WTC11 (cell line): ENCODE measurements around the gene TPT1. TPM values are rescaled to one million over a fixed set of nuclear protein-coding genes. Genes with fewer than 3 reads are reported as not detected.

Source experiments
- ATAC-seq: fragments of 200-7000 bp; cut with Tn5 transposase; 2 replicates; pipeline ENCODE4 v1.10.0; 2021; ENCODE audit warnings: mild to moderate bottlenecking, moderate library complexity
- Bru-seq: library from RNA; stranded (reverse); fragments of 400-500 nt; gene quantifications from one replicate; lab custom pipeline; 2021; lab: Mats Ljungman, UMichigan
- CTCF ChIA-PET: fragments of 300-600 bp; sonication (Branson Sonifier 250); formaldehyde crosslinking; loops from one replicate; lab custom pipeline; 2021; ENCODE audit warnings: antibody characterized with exemption; lab: Charles Lee
- POLR2A ChIA-PET: fragments of 350-600 bp; sonication (Branson Sonifier 250); formaldehyde crosslinking; loops from one replicate; lab custom pipeline; 2021; ENCODE audit warnings: antibody characterized with exemption; lab: Charles Lee
- DNase-seq: peaks from one replicate; pipeline ENCODE4 v3.0.0; 2021; ENCODE audit warnings: low spot score
- H3K27ac Mint-ChIP-seq: 2 replicates; pipeline ENCODE4 v1.8.0; 2021; ENCODE audit warnings: mixed read lengths
- H3K27me3 Mint-ChIP-seq: 2 replicates; pipeline ENCODE4 v1.8.0; 2021; ENCODE audit warnings: low read depth, mild to moderate bottlenecking, moderate library complexity, mixed read lengths
- H3K36me3 Mint-ChIP-seq: 2 replicates; pipeline ENCODE4 v1.8.0; 2021; ENCODE audit warnings: mixed read lengths
- H3K4me1 Mint-ChIP-seq: 2 replicates; pipeline ENCODE4 v1.8.0; 2022; ENCODE audit warnings: mixed read lengths
- H3K4me3 Mint-ChIP-seq: 2 replicates; pipeline ENCODE4 v1.8.0; 2021; ENCODE audit warnings: mild to moderate bottlenecking, moderate library complexity, mixed read lengths
- H3K9me3 Mint-ChIP-seq: 2 replicates; pipeline ENCODE4 v1.8.0; 2021; ENCODE audit warnings: mixed read lengths
- ATF1 ChIP-seq: sonication (generic); formaldehyde crosslinking; IDR thresholded peaks from 2 replicates; pipeline ENCODE4 v1.8.1; 2023; ENCODE audit warnings: mild to moderate bottlenecking, moderate library complexity, missing genetic modification reagents
- CREM ChIP-seq: sonication (generic); formaldehyde crosslinking; IDR thresholded peaks from 2 replicates; pipeline ENCODE4 v1.8.1; 2022; ENCODE audit warnings: mild to moderate bottlenecking, missing genetic modification reagents, moderate library complexity
- FOXP1 ChIP-seq: sonication (generic); formaldehyde crosslinking; IDR thresholded peaks from 2 replicates; pipeline ENCODE4 v1.8.0; 2022; ENCODE audit warnings: missing genetic modification reagents, mild to moderate bottlenecking, moderate library complexity, borderline replicate concordance
- GRHL2 ChIP-seq: fragments of 250-450 bp; sonication (Bioruptor Pico); IDR thresholded peaks from 2 replicates; pipeline ENCODE4 v1.8.0; 2022; ENCODE audit warnings: mild to moderate bottlenecking, moderate library complexity; ENCODE audit not compliant: insufficient replicate concordance, severe bottlenecking
- HMGA2 ChIP-seq: fragments of 250-450 bp; sonication (Bioruptor Pico); IDR thresholded peaks from 2 replicates; pipeline ENCODE4 v1.4.0; 2021; ENCODE audit warnings: mild to moderate bottlenecking, moderate library complexity
- HMGXB4 ChIP-seq: sonication (generic); formaldehyde crosslinking; IDR thresholded peaks from 2 replicates; pipeline ENCODE4 v1.8.1; 2023; ENCODE audit warnings: mild to moderate bottlenecking, moderate library complexity, missing genetic modification reagents
- JAZF1 ChIP-seq: fragments of 250-450 bp; sonication (Bioruptor Pico); IDR thresholded peaks from 2 replicates; pipeline ENCODE4 v1.9.0; 2021; ENCODE audit warnings: moderate library complexity, mild to moderate bottlenecking, inconsistent platforms
- KAT7 ChIP-seq: sonication (generic); formaldehyde crosslinking; IDR thresholded peaks from 2 replicates; pipeline ENCODE4 v1.8.1; 2023; ENCODE audit warnings: missing genetic modification reagents, mild to moderate bottlenecking, borderline replicate concordance
- MLX ChIP-seq: sonication (generic); formaldehyde crosslinking; IDR thresholded peaks from 2 replicates; pipeline ENCODE4 v1.8.1; 2023; ENCODE audit warnings: mild to moderate bottlenecking, missing genetic modification reagents, moderate library complexity
- MXD4 ChIP-seq: fragments of 250-450 bp; sonication (Bioruptor Pico); IDR thresholded peaks from 2 replicates; pipeline ENCODE4 v1.8.0; 2021; ENCODE audit warnings: mild to moderate bottlenecking, moderate library complexity, borderline replicate concordance
- MYBL2 ChIP-seq: sonication (generic); formaldehyde crosslinking; IDR thresholded peaks from 2 replicates; pipeline ENCODE4 v1.8.1; 2023; ENCODE audit warnings: mild to moderate bottlenecking, moderate library complexity, missing genetic modification reagents
- NR1H2 ChIP-seq: sonication (generic); formaldehyde crosslinking; IDR thresholded peaks from 2 replicates; pipeline ENCODE4 v1.9.0; 2021; ENCODE audit warnings: mild to moderate bottlenecking, moderate library complexity, missing genetic modification reagents
- SMAD4 ChIP-seq: sonication (generic); formaldehyde crosslinking; IDR thresholded peaks from 2 replicates; pipeline ENCODE4 v1.8.0; 2022; ENCODE audit warnings: mild to moderate bottlenecking, missing genetic modification reagents
- SP1 ChIP-seq: sonication (generic); formaldehyde crosslinking; conservative IDR thresholded peaks from 2 replicates; pipeline ENCODE4 v1.8.1; 2022; ENCODE audit warnings: missing genetic modification reagents
- TEAD4 ChIP-seq: sonication (generic); formaldehyde crosslinking; IDR thresholded peaks from 2 replicates; pipeline ENCODE4 v1.8.0; 2022; ENCODE audit warnings: mild to moderate bottlenecking, missing genetic modification reagents
- ZBTB21 ChIP-seq: sonication (generic); formaldehyde crosslinking; IDR thresholded peaks from 2 replicates; pipeline ENCODE4 v1.8.1; 2023; ENCODE audit warnings: mild to moderate bottlenecking, missing genetic modification reagents, borderline replicate concordance
- ZMAT4 ChIP-seq: fragments of 250-450 bp; sonication (Bioruptor Pico); IDR thresholded peaks from 2 replicates; pipeline ENCODE4 v1.9.0; 2021; ENCODE audit warnings: mild to moderate bottlenecking
- ZNF138 ChIP-seq: sonication (generic); formaldehyde crosslinking; conservative IDR thresholded peaks from 2 replicates; pipeline ENCODE4 v1.8.1; 2022; ENCODE audit warnings: mild to moderate bottlenecking, moderate library complexity, missing genetic modification reagents
- ZNF219 ChIP-seq: sonication (generic); formaldehyde crosslinking; IDR thresholded peaks from 2 replicates; pipeline ENCODE4 v1.8.0; 2023; ENCODE audit warnings: missing genetic modification reagents, mild to moderate bottlenecking, borderline replicate concordance
- ZNF396 ChIP-seq: fragments of 250-450 bp; sonication (Bioruptor Pico); IDR thresholded peaks from 2 replicates; pipeline ENCODE4 v1.8.0; 2021; ENCODE audit warnings: mild to moderate bottlenecking, moderate library complexity, borderline replicate concordance
- ZNF671 ChIP-seq: fragments of 250-450 bp; sonication (Bioruptor Pico); IDR thresholded peaks from 2 replicates; pipeline ENCODE4 v1.8.0; 2021; ENCODE audit warnings: mild to moderate bottlenecking
- long read RNA-seq, 3 experiments: library from RNA in 1 of 3; library from capped mRNA in 1 of 3; library from polyadenylated mRNA in 1 of 3; unstranded in 2 of 3; stranded (forward) in 1 of 3; transcript quantifications; one replicate each; pipeline ENCODE4 v2.0.0, GENCODE V29; 2021
- total RNA-seq: library from RNA; stranded (reverse); gene quantifications from 3 replicates; pipeline ENCODE4 v1.2.3, GENCODE V29; 2021
- TF ChIP-seq, protein P1 (sequence below): sonication (generic); formaldehyde crosslinking; IDR thresholded peaks from 2 replicates; pipeline ENCODE4 v1.8.1; 2023; ENCODE audit warnings: mild to moderate bottlenecking, missing genetic modification reagents
- TF ChIP-seq, protein P2 (sequence below): sonication (generic); formaldehyde crosslinking; IDR thresholded peaks from 2 replicates; pipeline ENCODE4 v1.8.0; 2022; ENCODE audit warnings: mild to moderate bottlenecking, missing genetic modification reagents
- TF ChIP-seq, protein P3 (sequence below): sonication (generic); formaldehyde crosslinking; IDR thresholded peaks from 2 replicates; pipeline ENCODE4 v1.8.1; 2023; ENCODE audit warnings: mild to moderate bottlenecking, missing genetic modification reagents, moderate library complexity
- TF ChIP-seq, protein P4 (sequence below): sonication (generic); formaldehyde crosslinking; IDR thresholded peaks from 2 replicates; pipeline ENCODE4 v1.8.0; 2023; ENCODE audit warnings: missing genetic modification reagents, mild to moderate bottlenecking, borderline replicate concordance

Gene TPT1
- 1,861 to 2,091 TPM (median 2,076 TPM) in 3 replicates for total RNA-seq
- Bru-seq, nascent RNA: percentile 99 among the genes with signal in this experiment
- long read RNA-seq, experiment 1, full-length matches to known transcripts: 431 of 500 reads
- long read RNA-seq, experiment 1, partial matches to known transcripts: 46 of 500 reads
- long read RNA-seq, experiment 1, other reads (novel, unspliced or antisense): 23 of 500 reads
- long read RNA-seq, experiment 2, full-length matches to known transcripts: 2,706 of 3,211 reads
- long read RNA-seq, experiment 2, partial matches to known transcripts: 203 of 3,211 reads
- long read RNA-seq, experiment 2, other reads (novel, unspliced or antisense): 302 of 3,211 reads
- long read RNA-seq, experiment 3, full-length matches to known transcripts: 9,907 of 10,089 reads
- long read RNA-seq, experiment 3, partial matches to known transcripts: 33 of 10,089 reads
- long read RNA-seq, experiment 3, other reads (novel, unspliced or antisense): 149 of 10,089 reads

DNA sequence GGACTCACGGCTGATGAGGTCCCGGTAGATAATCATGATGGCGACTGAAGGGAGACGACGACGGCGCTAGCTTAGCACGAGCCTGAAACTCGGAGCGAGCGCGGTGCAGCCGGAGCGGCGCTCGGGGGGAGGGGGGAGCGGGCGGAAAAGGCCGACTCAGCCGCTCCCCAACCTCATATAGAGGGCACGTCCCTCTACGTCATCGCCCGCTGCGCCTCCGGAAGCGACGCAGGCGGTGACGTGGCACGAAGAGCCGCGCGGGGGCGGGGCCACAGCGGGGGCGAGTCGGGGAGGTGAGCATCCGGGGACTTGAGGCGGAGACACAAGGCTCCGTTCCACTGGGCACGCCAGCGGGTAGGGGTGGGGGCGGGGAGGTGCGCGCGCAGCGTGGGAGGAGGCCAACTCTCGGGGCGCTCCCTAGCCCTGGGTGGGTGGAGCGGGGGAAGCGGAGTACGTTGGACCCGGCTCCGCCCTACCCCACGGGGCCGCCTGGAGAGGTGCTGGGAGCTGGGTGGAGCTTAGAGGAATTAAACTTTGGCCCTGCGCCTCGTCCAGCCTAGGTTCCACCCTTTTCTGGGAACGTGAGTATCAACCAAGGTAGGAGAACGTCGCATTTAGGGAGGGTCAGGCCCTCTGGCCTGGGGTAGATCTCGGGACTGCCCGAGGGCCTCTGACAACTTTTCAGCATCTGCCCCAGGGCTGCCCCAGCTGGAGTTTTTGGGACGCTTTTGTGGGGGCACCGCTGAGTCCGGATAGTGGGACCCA lies at the start of gene TPT1:
Gene TPT1, minus strand, starts transcription at position 150 of the 765 bp plus-strand sequence. Its CDS starts 114 bp downstream, at position 36.
- peak within 1 kb of the TSS; percentile 97 for H3K4me3 Mint-ChIP-seq
- H3K36me3 Mint-ChIP-seq: peaks cover 55% of the 10 kb centered on the region
- DNase-seq: peak; percentile 98
- POLR2A ChIA-PET: interaction anchor here (0.6 to 1.8 kb wide), 13 partner anchors 9 to 905 kb away, joined by 3 to 6 read pairs (median 4); partner anchors contain the start of gene SLC25A30
- CTCF ChIA-PET: interaction anchor here (0.6 to 3.9 kb wide), 10 partner anchors 14 to 294 kb away, joined by 3 to 24 read pairs (median 5); partner anchors contain the start of gene SLC25A30
- H3K27ac Mint-ChIP-seq: peak within 1 kb of the TSS; percentile 100
- H3K9me3 Mint-ChIP-seq: no peaks in the 10 kb centered on the region
- peaks cover 38% of the 10 kb centered on the region for H3K4me1 Mint-ChIP-seq
- H3K27me3 Mint-ChIP-seq: no peaks in the 10 kb centered on the region
- peak; percentile 96 for ATAC-seq
- 0 out of 2 replicates have a peak, but pooled peaks have one; percentile 46 for TF ChIP-seq HMGXB4 (CRISPR knock-in tag)
- no peak for TF ChIP-seq MXD4 (CRISPR knock-in tag)
- no peak for TF ChIP-seq HMGA2 (CRISPR knock-in tag)
- no peak for TF ChIP-seq SMAD4
- TF ChIP-seq JAZF1 (CRISPR knock-in tag): no peak
- TF ChIP-seq NR1H2 (CRISPR knock-in tag): no peak
- no peak for TF ChIP-seq ZNF671 (CRISPR knock-in tag)
- TF ChIP-seq TEAD4 (CRISPR knock-in tag): no peak
- TF ChIP-seq ZBTB21 (CRISPR knock-in tag): peak; percentile 97
- no peak for TF ChIP-seq FOXP1
- peak; percentile 97 for TF ChIP-seq CREM
- peak; percentile 39 for TF ChIP-seq KAT7 (CRISPR knock-in tag)
- peak; percentile 74; the same call in 1 of the 2 replicates for TF ChIP-seq ATF1 (CRISPR knock-in tag)
- TF ChIP-seq, protein P1, sequence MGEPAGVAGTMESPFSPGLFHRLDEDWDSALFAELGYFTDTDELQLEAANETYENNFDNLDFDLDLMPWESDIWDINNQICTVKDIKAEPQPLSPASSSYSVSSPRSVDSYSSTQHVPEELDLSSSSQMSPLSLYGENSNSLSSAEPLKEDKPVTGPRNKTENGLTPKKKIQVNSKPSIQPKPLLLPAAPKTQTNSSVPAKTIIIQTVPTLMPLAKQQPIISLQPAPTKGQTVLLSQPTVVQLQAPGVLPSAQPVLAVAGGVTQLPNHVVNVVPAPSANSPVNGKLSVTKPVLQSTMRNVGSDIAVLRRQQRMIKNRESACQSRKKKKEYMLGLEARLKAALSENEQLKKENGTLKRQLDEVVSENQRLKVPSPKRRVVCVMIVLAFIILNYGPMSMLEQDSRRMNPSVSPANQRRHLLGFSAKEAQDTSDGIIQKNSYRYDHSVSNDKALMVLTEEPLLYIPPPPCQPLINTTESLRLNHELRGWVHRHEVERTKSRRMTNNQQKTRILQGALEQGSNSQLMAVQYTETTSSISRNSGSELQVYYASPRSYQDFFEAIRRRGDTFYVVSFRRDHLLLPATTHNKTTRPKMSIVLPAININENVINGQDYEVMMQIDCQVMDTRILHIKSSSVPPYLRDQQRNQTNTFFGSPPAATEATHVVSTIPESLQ (CRISPR knock-in tag): no peak
- no peak for TF ChIP-seq GRHL2 (CRISPR knock-in tag)
- 0 out of 2 replicates have a peak, but pooled peaks have one; percentile 30 for TF ChIP-seq MYBL2 (CRISPR knock-in tag)
- TF ChIP-seq, protein P2, sequence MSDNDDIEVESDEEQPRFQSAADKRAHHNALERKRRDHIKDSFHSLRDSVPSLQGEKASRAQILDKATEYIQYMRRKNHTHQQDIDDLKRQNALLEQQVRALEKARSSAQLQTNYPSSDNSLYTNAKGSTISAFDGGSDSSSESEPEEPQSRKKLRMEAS (CRISPR knock-in tag): peak; percentile 69; the same call in 1 of the 2 replicates
- peak; percentile 98 for TF ChIP-seq SP1
- TF ChIP-seq ZNF138 (CRISPR knock-in tag): no peak
- TF ChIP-seq, protein P3, sequence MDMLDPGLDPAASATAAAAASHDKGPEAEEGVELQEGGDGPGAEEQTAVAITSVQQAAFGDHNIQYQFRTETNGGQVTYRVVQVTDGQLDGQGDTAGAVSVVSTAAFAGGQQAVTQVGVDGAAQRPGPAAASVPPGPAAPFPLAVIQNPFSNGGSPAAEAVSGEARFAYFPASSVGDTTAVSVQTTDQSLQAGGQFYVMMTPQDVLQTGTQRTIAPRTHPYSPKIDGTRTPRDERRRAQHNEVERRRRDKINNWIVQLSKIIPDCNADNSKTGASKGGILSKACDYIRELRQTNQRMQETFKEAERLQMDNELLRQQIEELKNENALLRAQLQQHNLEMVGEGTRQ: peak; percentile 31
- TF ChIP-seq ZNF219: no peak
- TF ChIP-seq, protein P4, sequence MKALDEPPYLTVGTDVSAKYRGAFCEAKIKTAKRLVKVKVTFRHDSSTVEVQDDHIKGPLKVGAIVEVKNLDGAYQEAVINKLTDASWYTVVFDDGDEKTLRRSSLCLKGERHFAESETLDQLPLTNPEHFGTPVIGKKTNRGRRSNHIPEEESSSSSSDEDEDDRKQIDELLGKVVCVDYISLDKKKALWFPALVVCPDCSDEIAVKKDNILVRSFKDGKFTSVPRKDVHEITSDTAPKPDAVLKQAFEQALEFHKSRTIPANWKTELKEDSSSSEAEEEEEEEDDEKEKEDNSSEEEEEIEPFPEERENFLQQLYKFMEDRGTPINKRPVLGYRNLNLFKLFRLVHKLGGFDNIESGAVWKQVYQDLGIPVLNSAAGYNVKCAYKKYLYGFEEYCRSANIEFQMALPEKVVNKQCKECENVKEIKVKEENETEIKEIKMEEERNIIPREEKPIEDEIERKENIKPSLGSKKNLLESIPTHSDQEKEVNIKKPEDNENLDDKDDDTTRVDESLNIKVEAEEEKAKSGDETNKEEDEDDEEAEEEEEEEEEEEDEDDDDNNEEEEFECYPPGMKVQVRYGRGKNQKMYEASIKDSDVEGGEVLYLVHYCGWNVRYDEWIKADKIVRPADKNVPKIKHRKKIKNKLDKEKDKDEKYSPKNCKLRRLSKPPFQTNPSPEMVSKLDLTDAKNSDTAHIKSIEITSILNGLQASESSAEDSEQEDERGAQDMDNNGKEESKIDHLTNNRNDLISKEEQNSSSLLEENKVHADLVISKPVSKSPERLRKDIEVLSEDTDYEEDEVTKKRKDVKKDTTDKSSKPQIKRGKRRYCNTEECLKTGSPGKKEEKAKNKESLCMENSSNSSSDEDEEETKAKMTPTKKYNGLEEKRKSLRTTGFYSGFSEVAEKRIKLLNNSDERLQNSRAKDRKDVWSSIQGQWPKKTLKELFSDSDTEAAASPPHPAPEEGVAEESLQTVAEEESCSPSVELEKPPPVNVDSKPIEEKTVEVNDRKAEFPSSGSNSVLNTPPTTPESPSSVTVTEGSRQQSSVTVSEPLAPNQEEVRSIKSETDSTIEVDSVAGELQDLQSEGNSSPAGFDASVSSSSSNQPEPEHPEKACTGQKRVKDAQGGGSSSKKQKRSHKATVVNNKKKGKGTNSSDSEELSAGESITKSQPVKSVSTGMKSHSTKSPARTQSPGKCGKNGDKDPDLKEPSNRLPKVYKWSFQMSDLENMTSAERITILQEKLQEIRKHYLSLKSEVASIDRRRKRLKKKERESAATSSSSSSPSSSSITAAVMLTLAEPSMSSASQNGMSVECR (CRISPR knock-in tag): no peak; the same call in 1 of the 2 replicates
- TF ChIP-seq ZMAT4 (CRISPR knock-in tag): no peak
- no peak for TF ChIP-seq ZNF396 (CRISPR knock-in tag)
- no peak for TF ChIP-seq MLX (CRISPR knock-in tag)
